ENCODE results near the gene SYNDIG1.

The SYNDIG1 gene

DNA sequence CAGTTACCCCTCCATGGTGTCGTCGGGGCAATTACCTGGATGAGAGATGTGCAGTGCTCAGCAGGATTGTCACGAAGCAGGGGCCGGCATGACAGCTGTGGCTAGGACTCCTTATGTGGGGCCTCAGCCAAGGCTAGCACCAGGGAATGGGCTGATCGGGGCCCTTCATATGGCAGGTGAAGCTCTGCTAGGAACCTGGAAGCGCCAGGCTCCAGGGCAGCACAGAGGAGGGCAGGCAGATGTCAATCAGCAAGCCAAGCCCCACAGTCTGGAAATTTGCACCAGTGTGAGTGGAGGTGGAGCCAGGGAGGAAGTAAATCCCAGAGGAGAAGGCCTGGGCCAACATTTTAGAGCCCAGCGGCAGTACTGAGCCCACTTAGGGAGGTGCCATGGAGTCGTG is 21.2 kb downstream of the SYNDIG1 start:
- H3K4me1 ChIP-seq (ENCODE audit: control insufficient read depth, insufficient read depth, low read length) = no peaks in the 10 kb centered on the region
- H3K27me3 ChIP-seq (ENCODE audit: control insufficient read depth, insufficient read depth, low read length) = no peaks in the 10 kb centered on the region
- H3K36me3 ChIP-seq (ENCODE audit: control insufficient read depth, insufficient read depth, low read length) = no peaks in the 10 kb centered on the region
- H3K4me3 ChIP-seq (ENCODE audit: low read length) = no peak overlapping the region
- no peaks in the 10 kb centered on the region for H3K9me3 ChIP-seq (ENCODE audit: control insufficient read depth, low read length)
- H3K9ac ChIP-seq (ENCODE audit: low read length) = no peak overlapping the region

DNA sequence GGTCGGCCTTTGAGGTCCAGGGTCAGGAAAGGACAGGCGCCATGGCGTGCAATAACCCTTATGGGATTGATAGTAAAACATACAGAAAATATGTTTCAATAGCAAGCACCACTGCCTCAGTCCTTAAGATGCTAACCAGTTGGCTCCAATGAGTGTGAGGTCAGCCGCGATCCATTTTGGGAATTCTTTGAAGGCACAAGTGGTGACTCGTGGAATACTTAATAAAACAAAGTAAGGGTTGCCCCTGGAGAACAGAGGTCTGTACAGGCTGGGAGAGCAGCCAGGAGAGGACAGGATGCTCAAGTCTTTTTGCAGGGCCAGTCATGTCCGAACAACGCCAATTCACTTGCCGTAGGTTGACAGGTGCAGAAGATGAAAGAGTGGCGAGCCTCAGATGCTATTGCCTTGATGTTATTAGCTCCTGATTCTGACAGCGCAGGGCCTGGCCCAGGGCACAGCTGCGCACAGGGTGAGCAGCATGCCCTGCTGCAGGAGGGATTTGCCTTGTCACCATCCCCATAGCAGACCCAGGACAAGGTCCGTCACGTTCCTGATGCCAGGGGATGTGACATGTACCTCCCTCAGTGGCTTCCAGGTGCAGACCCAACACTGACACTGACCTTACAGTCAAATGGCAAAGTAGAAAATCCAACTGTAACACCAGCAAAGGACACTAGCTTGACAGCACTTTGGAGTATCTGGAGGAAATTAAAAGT is 21.8 kb downstream of the SYNDIG1 start:
- Histone ChIP-seq H3K27me3 (ENCODE audit: control insufficient read depth, insufficient read depth, low read length) (no peaks in the 10 kb centered on the region), H3K4me1 (ENCODE audit: control insufficient read depth, insufficient read depth, low read length) (no peaks in the 10 kb centered on the region), H3K9me3 (ENCODE audit: control insufficient read depth, low read length) (no peaks in the 10 kb centered on the region), H3K36me3 (ENCODE audit: control insufficient read depth, insufficient read depth, low read length) (no peaks in the 10 kb centered on the region), H3K4me3 (ENCODE audit: low read length) (no peak overlapping the region), H3K9ac (ENCODE audit: low read length) (no peak overlapping the region)

DNA sequence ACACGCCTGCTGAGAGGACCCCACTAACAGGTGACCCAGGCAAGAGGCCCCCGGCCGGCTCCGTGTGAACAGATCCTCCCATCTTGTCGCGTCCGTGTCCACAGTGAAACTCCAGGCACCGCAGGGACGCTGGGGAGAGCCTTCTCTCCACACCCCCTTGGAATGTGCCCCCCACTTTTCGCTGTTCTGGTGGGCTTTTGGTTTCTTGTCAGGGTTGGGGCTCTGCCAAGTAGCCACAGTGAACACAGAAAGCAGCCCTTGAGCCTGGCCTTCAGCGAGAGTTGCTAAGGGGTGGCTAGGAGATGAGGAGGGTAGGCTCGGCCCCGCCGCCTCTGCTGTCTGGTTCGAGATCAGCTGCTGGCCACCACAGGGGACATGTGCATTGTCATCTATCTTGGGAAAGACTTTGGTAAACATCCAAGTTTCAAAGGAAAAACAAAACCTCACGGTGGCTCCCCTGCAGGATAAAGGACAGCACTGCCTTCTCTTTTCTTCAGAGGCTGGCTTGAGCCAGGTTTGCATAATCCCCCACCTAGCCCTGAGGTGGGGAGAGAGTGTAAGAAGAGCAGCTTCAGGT is 22.7 kb downstream of the SYNDIG1 start:
- no peaks in the 10 kb centered on the region for H3K9me3 ChIP-seq (ENCODE audit: control insufficient read depth, low read length)
- H3K27me3 ChIP-seq (ENCODE audit: control insufficient read depth, insufficient read depth, low read length) = no peaks in the 10 kb centered on the region
- H3K4me3 ChIP-seq (ENCODE audit: low read length) = no peak overlapping the region
- H3K4me1 ChIP-seq (ENCODE audit: control insufficient read depth, insufficient read depth, low read length) = no peaks in the 10 kb centered on the region
- no peaks in the 10 kb centered on the region for H3K36me3 ChIP-seq (ENCODE audit: control insufficient read depth, insufficient read depth, low read length)
- no peak overlapping the region for H3K9ac ChIP-seq (ENCODE audit: low read length)

DNA sequence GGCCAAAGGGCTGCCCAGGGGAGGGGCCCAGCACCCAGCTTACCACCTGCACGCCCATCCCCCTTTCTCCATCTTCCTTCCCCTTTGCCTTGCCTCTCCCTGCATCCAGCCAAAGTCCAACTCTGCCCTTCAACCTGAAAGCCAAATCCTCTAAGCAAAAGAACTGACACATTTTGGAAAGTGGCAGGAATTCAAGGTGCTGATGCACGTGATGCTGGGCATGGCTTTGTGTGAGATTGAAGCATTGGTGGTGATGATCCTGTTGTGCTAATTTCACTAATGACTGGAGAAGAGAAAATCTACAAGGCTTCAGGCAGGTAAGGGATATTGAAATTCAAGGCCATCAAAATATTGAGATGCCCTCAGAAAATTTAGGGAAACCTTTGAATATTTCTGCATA is 23.3 kb downstream of the SYNDIG1 start:
- no peaks in the 10 kb centered on the region for H3K9me3 ChIP-seq (ENCODE audit: control insufficient read depth, low read length)
- H3K36me3 ChIP-seq (ENCODE audit: control insufficient read depth, insufficient read depth, low read length) = no peaks in the 10 kb centered on the region
- H3K4me3 ChIP-seq (ENCODE audit: low read length) = no peak overlapping the region
- H3K4me1 ChIP-seq (ENCODE audit: control insufficient read depth, insufficient read depth, low read length) = no peaks in the 10 kb centered on the region
- H3K9ac ChIP-seq (ENCODE audit: low read length) = no peak overlapping the region
- H3K27me3 ChIP-seq (ENCODE audit: control insufficient read depth, insufficient read depth, low read length) = no peaks in the 10 kb centered on the region

DNA sequence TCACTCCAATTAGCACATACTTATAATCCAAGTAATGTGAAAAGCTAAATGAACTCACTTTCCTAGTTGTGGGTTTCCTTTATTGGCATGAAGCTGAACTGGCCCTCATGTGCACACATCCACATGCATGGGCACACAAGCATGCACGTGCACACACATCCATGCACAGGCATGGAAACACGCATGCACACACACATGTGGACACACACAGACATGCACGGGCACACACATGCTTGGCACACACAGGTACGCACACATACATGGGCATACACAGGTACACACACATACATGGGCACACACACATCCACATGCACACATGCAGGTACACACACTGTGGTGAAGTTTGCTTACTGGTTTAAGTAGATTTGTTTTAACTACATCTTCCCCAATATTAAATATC is 23.8 kb downstream of the SYNDIG1 start:
- Histone ChIP-seq H3K27me3 (ENCODE audit: control insufficient read depth, insufficient read depth, low read length) (no peaks in the 10 kb centered on the region), H3K4me1 (ENCODE audit: control insufficient read depth, insufficient read depth, low read length) (no peaks in the 10 kb centered on the region), H3K36me3 (ENCODE audit: control insufficient read depth, insufficient read depth, low read length) (no peaks in the 10 kb centered on the region), H3K9ac (ENCODE audit: low read length) (no peak overlapping the region), H3K9me3 (ENCODE audit: control insufficient read depth, low read length) (no peaks in the 10 kb centered on the region), H3K4me3 (ENCODE audit: low read length) (no peak overlapping the region)

DNA sequence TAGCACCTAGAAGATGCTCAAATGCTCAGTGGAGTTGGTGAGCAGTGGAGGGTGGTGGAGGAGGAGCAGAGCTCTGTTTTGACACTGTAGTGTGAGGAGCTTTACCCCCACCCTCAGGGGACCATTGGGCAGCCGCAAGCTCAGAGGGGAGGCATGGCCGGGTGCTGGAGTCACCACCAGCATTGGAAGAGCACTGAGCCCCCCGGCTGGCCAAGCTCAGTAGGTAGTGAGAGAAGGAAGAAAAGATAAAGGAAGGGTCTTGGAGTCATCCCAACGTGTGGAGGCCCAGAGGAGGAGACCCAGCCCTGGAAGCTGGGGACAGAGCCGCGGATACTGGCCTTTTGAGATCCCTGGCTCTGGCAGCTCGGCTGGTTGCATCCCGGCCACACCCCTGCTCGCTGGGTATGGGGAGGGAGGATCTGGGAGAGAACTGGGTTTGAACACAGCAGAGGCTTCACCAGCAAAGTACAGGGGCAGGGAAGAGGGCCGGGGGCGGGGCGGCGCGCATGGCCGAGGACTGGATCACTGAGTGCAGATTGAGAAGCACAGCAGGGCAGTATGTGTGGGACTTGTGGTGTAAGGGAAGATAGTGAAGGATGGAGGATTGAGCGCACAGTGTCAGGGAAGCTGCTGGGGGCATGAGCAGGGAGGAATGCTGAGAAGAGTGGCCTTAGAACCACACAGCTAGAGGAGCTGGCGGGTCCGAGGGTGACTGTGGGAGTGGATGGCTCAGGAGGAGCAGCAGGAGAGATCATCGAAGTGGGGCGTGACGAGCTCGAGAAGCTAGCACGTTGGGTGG is 24.4 kb downstream of the SYNDIG1 start:
- Histone ChIP-seq H3K27me3 (ENCODE audit: control insufficient read depth, insufficient read depth, low read length) (no peaks in the 10 kb centered on the region), H3K4me3 (ENCODE audit: low read length) (no peak overlapping the region), H3K9me3 (ENCODE audit: control insufficient read depth, low read length) (no peaks in the 10 kb centered on the region), H3K9ac (ENCODE audit: low read length) (no peak overlapping the region), H3K36me3 (ENCODE audit: control insufficient read depth, insufficient read depth, low read length) (no peaks in the 10 kb centered on the region), H3K4me1 (ENCODE audit: control insufficient read depth, insufficient read depth, low read length) (no peaks in the 10 kb centered on the region)

DNA sequence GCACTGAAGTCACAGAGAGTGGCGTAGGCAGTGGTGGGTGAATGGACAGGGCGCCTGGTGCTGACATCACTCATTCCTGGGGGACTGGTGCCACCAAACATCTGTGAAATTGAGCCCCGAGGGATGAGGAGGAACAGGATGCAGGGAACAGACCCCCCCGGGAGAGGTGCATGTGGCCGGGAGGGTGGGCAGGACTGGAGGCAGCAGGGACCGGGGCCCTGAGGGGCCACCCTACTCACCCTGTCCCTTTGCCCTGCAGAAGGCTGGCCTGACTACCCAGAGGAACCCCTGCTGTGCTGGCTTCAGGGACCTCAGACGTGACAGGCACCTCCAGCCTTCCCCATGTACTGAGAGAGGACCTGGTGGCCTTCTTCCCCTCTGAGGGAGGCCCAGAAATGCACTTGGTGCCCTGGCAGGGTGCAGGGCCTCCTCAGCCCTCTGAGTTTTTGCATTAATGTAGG is 25.1 kb downstream of the SYNDIG1 start:
- Histone ChIP-seq H3K9me3 (ENCODE audit: control insufficient read depth, low read length) (no peaks in the 10 kb centered on the region), H3K9ac (ENCODE audit: low read length) (no peak overlapping the region), H3K4me1 (ENCODE audit: control insufficient read depth, insufficient read depth, low read length) (no peaks in the 10 kb centered on the region), H3K4me3 (ENCODE audit: low read length) (no peak overlapping the region), H3K36me3 (ENCODE audit: control insufficient read depth, insufficient read depth, low read length) (no peaks in the 10 kb centered on the region), H3K27me3 (ENCODE audit: control insufficient read depth, insufficient read depth, low read length) (no peaks in the 10 kb centered on the region)

DNA sequence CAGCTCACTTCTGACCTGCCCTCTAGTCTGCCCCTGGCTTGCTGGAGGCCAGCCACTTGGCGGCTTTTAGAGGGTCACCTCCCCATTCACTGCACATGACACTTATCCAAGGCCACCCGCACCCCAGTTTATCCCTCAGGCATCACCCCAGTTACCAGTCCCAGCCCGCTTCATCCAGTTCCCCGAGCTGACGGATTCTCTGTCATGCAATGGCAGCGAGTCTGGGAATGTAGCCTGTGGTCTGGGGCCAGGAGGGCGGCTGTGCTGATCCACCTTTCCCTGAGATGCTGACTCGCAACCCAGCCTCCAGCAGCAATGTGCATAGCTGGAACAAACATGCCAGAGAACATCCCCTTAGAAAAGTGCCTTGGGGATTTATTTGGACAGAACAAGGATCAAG is 25.8 kb downstream of the SYNDIG1 start:
- Histone ChIP-seq H3K36me3 (ENCODE audit: control insufficient read depth, insufficient read depth, low read length) (no peaks in the 10 kb centered on the region), H3K9me3 (ENCODE audit: control insufficient read depth, low read length) (no peaks in the 10 kb centered on the region), H3K4me1 (ENCODE audit: control insufficient read depth, insufficient read depth, low read length) (no peaks in the 10 kb centered on the region), H3K4me3 (ENCODE audit: low read length) (no peak overlapping the region), H3K27me3 (ENCODE audit: control insufficient read depth, insufficient read depth, low read length) (no peaks in the 10 kb centered on the region), H3K9ac (ENCODE audit: low read length) (no peak overlapping the region)

DNA sequence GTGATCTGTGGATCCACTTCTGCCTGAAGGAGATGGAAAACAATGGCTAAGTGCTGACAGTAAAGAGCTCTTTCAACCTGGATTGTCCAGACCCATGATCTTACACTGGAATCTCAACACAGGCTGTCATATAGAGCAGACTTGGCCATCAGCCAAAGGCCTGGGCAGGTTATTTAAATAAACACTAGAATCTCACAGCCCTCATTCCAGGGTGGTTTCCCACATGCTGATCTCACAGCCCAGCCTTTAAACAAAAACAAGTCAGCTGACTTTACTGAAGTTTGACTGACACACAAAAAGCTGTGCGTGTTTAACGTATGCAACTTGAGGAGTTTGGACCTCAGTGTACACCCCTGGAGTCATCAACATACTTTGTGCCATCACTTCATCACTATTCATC is 28.4 kb downstream of the SYNDIG1 start:
- Histone ChIP-seq H3K9ac (ENCODE audit: low read length) (no peak overlapping the region), H3K4me3 (ENCODE audit: low read length) (no peak overlapping the region)

DNA sequence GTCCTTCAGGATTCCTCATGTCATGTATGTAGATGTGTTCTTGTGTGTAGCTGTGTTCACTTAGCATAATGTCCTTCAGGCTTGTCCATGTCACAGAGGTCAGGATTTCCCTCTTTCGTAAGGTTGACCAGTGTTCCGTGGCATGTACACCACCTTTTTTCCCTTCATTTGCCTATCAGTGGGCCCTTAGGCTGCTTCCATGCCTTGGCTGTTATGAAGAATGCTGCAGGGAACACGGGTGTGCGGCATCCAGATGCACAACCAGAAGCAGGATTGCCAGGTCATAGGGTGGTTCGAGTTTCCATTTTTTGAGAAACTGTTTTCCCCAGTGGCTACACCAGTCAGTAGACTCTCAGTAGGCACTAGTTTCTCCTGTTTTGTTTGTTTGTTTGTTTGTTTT is 29.2 kb downstream of the SYNDIG1 start:
- Histone ChIP-seq H3K27me3 (ENCODE audit: control insufficient read depth, insufficient read depth, low read length) (no peaks in the 10 kb centered on the region), H3K4me1 (ENCODE audit: control insufficient read depth, insufficient read depth, low read length) (no peaks in the 10 kb centered on the region), H3K9me3 (ENCODE audit: control insufficient read depth, low read length) (no peaks in the 10 kb centered on the region), H3K9ac (ENCODE audit: low read length) (no peak overlapping the region), H3K4me3 (ENCODE audit: low read length) (no peak overlapping the region), H3K36me3 (ENCODE audit: control insufficient read depth, insufficient read depth, low read length) (no peaks in the 10 kb centered on the region)

More for the DNA sequence above, 28.4 kb downstream of the SYNDIG1 start:
- Histone ChIP-seq H3K27me3 (ENCODE audit: control insufficient read depth, insufficient read depth, low read length) (no peaks in the 10 kb centered on the region), H3K9me3 (ENCODE audit: control insufficient read depth, low read length) (no peaks in the 10 kb centered on the region), H3K4me1 (ENCODE audit: control insufficient read depth, insufficient read depth, low read length) (no peaks in the 10 kb centered on the region), H3K36me3 (ENCODE audit: control insufficient read depth, insufficient read depth, low read length) (no peaks in the 10 kb centered on the region)

DNA sequence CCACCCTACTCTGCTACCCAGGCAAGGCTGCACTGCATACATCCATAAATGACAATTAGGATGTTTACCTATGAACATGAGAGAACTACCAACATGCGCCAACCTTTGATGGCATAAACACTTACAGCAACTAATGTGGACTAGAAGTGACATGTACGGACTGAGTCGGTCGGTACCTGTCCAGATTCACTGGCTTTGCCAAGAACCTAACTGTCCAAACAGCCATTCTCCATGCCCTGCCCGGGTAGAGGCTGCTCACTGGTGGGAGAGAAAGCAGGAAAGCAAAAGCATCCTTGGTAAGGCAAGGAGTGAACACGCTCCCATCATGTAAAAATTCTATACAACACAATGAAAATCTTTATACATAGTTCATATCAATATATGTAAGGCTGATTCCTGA is 30.0 kb downstream of the SYNDIG1 start:
- no peaks in the 10 kb centered on the region for H3K27me3 ChIP-seq (ENCODE audit: control insufficient read depth, insufficient read depth, low read length)
- no peaks in the 10 kb centered on the region for H3K4me1 ChIP-seq (ENCODE audit: control insufficient read depth, insufficient read depth, low read length)
- H3K9ac ChIP-seq (ENCODE audit: low read length) = no peak overlapping the region
- H3K4me3 ChIP-seq (ENCODE audit: low read length) = no peak overlapping the region
- no peaks in the 10 kb centered on the region for H3K9me3 ChIP-seq (ENCODE audit: control insufficient read depth, low read length)
- H3K36me3 ChIP-seq (ENCODE audit: control insufficient read depth, insufficient read depth, low read length) = no peaks in the 10 kb centered on the region
